Bronchus fibroblast of lung (primary cell): Measurements from ENCODE around the gene OR4A16. TPM values are rescaled to one million over a fixed set of nuclear protein-coding genes. Genes with fewer than 3 reads are reported as not detected.

Source experiments
- total RNA-seq: library from RNA; depleted of rRNA; stranded (reverse); fragments of >200 nt; gene quantifications from 2 replicates; pipeline ENCODE4 v1.2.3, GENCODE V29; 2015

The OR4A16 gene
- not detected in 2 replicates for total RNA-seq

GRCh38 chr11:55342901-55343300, at the start of gene OR4A16:
Gene OR4A16, plus strand, starts transcription at chr11:55343201. Its CDS starts 0 bp downstream, at chr11:55343201.

GRCh38 chr11:55367674-55368073, 24.7 kb downstream of the OR4A16 start, which contains the start of gene OR4A15:
Gene OR4A15, plus strand, starts transcription at chr11:55367974. Its CDS starts 0 bp downstream, at chr11:55367974.

Other genes with a start within 250 kb of the OR4A16 start
- gene TRIM48, start 81.0 kb upstream of the OR4A16 start, total RNA-seq, result not detected in 2 replicates
- not detected in 2 replicates for gene OR4A15, start 24.8 kb downstream of the OR4A16 start, total RNA-seq
- not detected in 2 replicates for gene OR4C15, start 211.3 kb downstream of the OR4A16 start, total RNA-seq
- gene OR4C16, start 228.9 kb downstream of the OR4A16 start, total RNA-seq, result not detected in 2 replicates